HG02970 (cell line): ENCODE measurements around the gene GRK4.
"Not testable (repeated sequence)": the region's sequence is repeated elsewhere in the genome, so short reads cannot be mapped to it uniquely, and the experiment has no call there.

ENCODE experiments used
- ATAC-seq: cut with Tn5 transposase; IDR thresholded peaks from one replicate; pipeline ENCODE4 v1.9.1; 2021; ENCODE audit warnings: mild to moderate bottlenecking, moderate library complexity, moderate number of reproducible peaks; ENCODE audit not compliant: unreplicated experiment, low FRiP score

Gene GRK4

DNA sequence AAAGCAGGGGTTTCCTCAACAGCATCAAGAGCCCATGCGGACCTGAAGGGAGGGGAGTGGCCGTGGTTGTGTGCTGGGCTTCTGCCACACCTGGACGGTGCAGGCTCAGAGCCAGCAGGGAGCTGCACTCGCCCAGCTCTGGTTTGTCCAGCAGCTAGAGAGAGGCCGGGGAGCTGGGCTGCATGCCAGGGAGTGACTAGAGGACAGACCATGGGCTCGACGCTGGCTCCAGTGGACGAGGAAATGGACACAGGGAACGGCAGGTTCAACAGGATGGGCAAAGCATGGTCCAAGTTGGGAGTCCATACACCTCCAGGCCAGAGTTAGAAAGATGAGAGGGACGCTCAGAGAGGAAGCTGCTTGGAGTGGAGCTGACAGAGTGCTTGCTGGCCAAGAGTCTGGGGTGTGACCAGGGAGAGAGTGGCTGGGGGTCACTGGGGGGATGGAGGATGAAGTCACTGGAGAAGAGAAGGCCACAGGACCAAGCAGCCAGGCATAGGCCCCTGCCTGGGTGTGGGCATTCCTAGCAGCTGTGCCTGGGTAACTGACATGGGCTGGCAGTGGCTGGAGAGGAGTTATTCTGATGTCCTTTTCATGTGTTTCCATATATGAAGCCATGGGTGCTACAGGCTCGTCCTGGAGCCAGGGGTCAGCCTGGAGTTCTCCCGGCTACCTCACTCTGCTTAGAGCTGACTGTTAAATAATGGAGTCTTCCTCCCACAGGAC, 68.1 kb downstream of the GRK4 start:
- ATAC-seq, result no peak

DNA sequence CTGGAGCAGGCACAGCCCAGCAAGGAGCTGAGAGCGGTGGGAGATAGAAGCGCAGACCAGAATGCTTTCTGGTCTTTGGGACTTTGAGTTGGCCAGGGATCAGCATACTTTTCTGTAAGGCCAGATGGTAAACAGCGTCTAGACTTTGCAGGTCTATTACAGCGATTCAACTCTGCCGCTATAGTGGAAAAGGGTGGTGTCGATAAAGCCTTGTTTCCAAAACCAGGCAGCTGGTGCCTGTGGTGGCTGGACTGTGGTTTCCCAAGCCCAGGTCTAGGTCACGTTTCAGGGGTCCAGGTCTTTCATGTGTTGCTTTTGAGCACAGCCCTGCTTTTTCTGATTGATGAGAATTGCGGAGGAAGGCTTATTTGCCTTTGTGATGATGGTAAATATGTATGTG, 70.9 kb downstream of the GRK4 start:
- no peak for ATAC-seq

GRCh38 chr4:3035249-3035648, 71.9 kb downstream of the GRK4 start:
- no peak for ATAC-seq

- no peak for ATAC-seq
Observed at GRCh38 chr4:3035674-3036073, 72.3 kb downstream of the GRK4 start.

- ATAC-seq, result no peak
Observed at GRCh38 chr4:3036131-3036952, 73.0 kb downstream of the GRK4 start.

- no peak for ATAC-seq
Observed at GRCh38 chr4:3037957-3038461, 74.6 kb downstream of the GRK4 start.

GRCh38 chr4:3039706-3040366, 76.5 kb downstream of the GRK4 start:
- ATAC-seq, result no peak

GRCh38 chr4:3040452-3041191, 77.3 kb downstream of the GRK4 start:
- no peak for ATAC-seq

DNA sequence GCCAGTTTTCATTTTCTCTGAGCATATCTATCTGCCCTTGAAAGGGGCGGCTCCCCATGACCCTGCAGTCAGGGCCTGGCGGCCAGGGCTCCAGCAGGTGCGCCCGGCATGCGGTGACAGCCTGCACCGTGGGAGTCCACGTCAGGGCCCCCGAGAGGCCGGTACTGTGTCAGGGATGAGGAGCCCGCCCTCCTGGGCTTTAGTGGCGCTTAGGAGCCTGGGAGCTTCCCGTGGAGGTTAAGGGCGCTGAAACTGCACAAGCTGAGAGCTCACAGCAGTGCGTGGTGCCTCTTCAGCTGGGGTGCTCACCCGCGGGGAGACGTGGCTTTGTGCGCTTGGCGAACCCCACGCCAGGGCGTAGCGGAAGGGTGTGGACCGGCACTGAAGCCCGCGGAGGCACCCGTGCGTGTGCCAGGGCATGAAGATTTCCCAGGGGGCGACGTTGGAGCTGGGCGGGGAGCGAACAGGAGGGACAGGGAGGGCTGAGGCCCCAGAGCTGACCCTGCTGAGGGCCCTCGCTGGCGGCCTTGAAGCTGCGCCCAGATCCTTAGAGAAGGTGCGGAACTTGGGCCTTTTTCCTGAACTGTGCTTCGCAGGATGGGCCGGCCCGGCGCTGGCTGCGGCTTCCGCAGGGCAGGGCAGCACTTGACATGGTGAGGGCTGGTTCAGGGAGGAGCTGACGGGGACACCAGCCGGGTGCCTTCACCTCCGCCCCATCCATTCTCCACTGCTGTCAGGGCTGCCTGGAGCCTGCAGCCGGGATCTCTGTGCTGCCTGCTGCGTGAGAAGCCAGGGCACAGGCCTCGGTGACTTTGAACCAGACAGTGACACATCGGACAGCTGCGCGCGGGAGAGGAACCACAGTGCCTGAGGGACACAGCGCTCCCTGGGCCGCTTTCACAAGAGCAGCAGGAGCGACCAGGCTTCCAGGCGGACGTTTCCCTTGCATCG, 78.1 kb downstream of the GRK4 start:
- no peak for ATAC-seq

GRCh38 chr4:3042226-3042625, 78.9 kb downstream of the GRK4 start:
- no peak for ATAC-seq

- ATAC-seq, result no peak
Observed at GRCh38 chr4:3043282-3044020, 80.1 kb downstream of the GRK4 start.

- ATAC-seq, result no peak
Observed at GRCh38 chr4:3044870-3045819, 81.8 kb downstream of the GRK4 start.

- no peak for ATAC-seq
Observed at GRCh38 chr4:3046162-3046561, 82.8 kb downstream of the GRK4 start.

DNA sequence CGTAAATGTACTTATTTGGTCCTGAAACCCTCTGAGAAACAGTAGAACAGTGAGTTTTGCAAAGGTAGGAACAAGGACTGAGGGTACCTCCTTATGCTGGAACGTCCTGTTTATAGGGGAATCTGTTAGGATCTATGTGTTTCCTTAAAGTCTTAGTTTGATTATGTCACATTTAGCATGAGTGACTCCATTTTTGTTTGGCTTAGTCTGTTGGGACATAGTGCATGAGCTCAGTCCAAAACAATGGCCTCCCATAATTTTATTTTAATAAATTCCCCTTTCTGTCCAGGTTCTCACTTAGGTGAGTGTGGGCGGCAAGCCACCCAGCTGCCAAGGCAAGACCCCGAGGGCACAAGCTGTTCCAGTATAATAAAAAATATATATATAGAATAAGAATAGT, 83.3 kb downstream of the GRK4 start:
- no peak for ATAC-seq

DNA sequence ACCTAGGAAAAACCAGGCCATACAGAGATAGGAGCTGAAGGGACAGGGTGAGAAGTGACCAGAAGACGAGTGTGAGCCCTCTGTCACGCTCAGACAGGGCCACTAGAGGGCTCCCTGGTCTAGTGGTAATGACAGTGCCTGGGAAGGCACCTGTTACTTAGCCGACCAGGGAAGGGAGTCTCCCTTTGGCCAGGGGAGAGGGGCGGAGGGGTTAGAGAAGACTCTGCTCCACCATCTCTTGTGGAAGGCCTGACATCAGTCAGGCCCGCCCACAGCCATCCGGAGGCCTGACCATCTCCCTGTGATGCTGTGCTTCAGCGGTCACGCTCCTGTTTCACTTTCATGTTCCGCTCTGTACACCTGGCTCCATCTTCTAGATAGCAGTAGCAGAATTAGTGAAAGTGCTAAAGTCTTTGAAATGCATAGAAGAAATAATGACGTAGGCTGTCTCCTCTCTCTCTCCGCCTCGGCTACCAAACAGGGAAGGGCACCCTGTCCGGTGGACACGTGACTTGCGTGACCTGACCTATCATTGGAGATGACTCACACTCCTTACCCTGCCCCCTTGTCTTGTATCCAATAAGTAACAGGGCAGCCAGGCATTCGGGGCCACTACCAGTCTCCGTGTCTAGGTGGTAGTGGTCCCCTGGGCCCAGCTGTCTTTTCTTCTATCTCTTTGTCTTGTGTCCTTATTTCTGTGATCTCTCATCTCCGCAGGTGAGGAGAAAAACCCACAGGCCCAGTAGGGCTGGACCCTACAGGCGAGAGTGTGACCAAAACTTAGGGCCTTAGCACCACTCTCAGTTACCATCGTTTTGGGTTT, 84.3 kb downstream of the GRK4 start:
- ATAC-seq, result peak; percentile 86

DNA sequence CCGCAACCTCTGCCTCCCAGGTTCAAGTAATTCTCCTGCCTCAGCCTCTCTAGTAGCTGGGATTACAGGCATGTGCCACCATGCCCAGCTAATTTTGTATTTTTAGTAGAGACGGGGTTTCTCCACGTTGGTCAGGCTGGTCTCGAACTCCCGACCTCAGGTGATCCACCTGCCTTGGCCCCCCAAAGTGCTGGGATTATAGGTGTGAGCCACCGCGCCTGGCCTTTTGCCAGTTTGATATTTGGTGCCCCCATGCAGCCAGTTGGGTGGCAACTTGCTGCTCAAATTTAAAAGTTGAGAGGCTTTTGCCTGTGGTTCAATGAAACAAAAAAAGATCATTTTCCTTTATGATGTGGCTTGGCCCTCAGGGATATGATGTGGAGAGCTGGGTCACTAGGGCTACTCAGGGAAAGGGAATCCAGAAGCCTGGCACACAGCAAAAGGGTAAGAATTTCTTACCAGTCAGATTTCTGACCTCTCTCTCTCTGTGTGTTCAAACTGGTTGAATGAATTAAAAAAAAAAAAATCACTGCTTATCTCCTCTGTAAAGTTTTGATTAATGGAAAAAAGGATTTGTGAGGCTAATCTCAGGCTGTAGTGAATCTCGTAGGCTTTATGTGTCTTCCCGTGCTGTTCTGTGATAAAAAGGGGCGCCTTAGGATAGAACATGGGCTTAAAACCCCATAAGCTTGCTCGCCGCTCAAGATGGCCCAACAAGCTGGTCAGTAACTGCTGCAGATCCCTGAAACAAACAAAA, 87.9 kb downstream of the GRK4 start:
- not testable (repeated sequence) for ATAC-seq
